Epithelial cell of esophagus (primary cell): Measurements from ENCODE around the gene ITCH.
"Not testable (repeated sequence)": the region's sequence is repeated elsewhere in the genome, so short reads cannot be mapped to it uniquely, and the experiment has no call there.

ENCODE experiments used
- DNase-seq: peaks from one replicate; pipeline ENCODE4 v3.0.0; 2010; ENCODE audit warnings: low read depth
- H3K4me3 ChIP-seq: 2 replicates; pipeline ENCODE4 v1.5.1; 2011; ENCODE audit warnings: mild to moderate bottlenecking, low read length, control low read depth
- CTCF ChIP-seq: IDR thresholded peaks from 2 replicates; pipeline ENCODE4 v1.5.1; 2011; ENCODE audit warnings: low read depth, mild to moderate bottlenecking, low read length, control low read depth, inconsistent platforms; ENCODE audit not compliant: insufficient read depth; ENCODE audit errors: missing control alignments

The ITCH gene

GRCh38 chr20:34515484-34516246 lies 152.6 kb downstream of the ITCH start:
- peak; percentile 92 for DNase-seq
- peak overlapping the region; percentile 91 for H3K4me3 ChIP-seq
- no peak for TF ChIP-seq CTCF

DNA sequence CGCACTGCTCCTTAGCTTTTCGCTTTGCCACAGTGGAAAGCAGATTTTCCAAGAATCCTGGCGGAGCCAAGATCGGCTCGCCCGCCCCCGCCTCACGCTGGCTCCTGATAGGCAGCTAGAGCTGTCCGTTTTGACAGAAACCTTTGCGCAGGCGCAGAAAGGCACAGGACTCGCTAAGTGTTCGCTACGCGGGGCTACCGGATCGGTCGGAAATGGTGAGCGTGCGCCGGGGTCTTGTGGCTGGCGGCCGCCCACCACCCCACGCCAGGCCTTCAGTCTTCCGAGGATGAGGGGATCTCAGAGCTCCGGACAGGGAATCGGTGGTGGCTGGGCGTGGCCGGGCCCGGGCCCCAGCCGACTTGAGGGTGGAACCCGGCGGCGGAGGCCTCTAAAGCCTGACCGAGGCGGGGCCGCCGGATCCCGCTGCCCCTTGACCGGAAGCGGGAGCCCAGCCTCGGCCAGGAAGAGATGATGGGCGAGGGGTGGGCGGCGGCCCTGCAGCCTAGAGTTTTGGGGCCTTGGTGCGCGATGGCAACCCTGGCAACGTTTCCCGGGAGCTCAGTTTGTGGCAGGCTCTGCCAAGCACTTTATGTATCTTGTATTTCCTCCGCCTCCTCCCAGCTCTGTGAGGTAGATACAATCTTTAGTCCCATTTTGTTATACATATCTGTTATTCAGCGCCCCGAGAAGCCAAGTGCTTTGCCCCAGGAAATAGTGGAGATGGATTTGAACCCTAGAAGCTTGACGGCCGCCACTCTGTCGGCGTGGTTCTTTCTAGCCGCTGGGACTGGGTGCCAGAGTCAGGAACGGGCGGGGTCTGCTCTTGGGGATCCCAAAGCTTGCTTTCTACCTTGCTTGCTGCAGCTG lies 153.4 kb downstream of the ITCH start, which contains the start of gene DYNLRB1:
TSS of gene DYNLRB1 (plus strand) at position 176 of the 867 bp plus-strand sequence. CDS start at position 213, 37 bp downstream.
- DNase-seq: peak; percentile 96
- no peak for TF ChIP-seq CTCF
- peak within 1 kb of the TSS; percentile 91 for H3K4me3 ChIP-seq

GRCh38 chr20:34517114-34517505 lies 154.0 kb downstream of the ITCH start:
- TF ChIP-seq CTCF: no peak
- H3K4me3 ChIP-seq: peak overlapping the region; percentile 91
- no peak for DNase-seq

DNA sequence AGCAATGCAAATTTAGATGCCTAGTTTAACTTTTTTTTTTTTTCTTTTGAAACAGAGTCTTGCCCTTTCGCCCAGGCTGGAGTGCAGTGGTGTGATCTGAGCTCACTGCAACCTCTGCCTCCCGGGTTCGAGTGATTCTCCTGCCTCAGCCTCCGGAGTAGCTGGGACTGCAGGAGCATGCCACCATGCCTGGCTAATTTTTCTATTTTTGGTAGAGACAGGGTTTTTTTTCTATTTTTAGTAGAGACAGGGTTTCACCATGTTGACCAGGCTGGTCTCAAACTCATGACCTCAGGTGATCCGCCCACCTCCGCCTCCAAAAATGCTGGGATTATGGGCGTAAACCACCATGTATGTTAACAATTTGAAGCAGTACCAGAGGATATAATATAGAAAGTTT lies 155.8 kb downstream of the ITCH start:
- H3K4me3 ChIP-seq, DNase-seq: not testable (repeated sequence)

- DNase-seq, H3K4me3 ChIP-seq: not testable (repeated sequence)
Measured at GRCh38 chr20:34519841-34520240, 156.8 kb downstream of the ITCH start.

DNA sequence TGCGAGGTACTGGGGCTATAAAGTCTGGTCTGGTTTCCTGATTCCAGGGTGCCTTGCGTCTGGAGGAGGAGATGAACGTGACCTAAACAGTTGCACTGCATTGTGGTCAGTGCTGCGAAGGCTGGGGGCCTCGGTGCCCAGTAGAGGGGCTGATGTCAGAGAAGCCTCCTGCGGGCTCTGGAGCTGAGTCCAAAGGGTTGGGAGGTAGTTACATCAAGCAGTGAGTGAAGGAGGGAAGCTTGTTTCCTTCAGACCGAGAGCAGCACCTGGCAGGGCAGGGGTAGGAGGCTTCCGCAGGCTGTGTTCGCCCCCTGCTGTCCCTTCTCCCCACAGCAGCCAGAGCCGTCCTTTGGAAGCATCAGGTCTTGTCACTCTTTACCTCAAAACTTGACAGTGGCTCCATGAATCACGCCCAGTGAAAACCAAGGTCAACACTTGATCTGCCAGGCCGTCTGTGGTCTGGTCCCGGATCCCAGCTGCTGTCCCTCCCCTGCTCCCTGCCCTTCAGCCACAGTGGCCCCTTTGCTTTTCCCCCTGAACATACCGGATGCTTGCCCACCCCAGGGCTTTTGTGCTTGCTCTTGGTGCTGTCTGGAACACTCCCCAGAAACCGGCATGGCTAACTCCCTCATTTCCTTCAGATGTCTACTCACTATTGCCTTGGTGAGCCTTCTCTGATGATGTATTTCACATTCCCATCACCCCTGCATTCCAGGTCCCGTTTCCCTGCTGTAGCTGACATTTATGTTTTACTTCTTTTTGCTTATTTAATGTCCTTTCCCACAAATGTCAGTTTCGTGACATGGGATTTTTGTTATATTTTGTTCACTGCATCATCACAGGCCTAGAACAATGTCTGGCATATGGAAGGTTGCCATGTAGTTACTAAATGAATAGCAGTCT lies 160.1 kb downstream of the ITCH start:
- DNase-seq: peak; percentile 67
- peak; percentile 65 for TF ChIP-seq CTCF
- no peak overlapping the region for H3K4me3 ChIP-seq

DNA sequence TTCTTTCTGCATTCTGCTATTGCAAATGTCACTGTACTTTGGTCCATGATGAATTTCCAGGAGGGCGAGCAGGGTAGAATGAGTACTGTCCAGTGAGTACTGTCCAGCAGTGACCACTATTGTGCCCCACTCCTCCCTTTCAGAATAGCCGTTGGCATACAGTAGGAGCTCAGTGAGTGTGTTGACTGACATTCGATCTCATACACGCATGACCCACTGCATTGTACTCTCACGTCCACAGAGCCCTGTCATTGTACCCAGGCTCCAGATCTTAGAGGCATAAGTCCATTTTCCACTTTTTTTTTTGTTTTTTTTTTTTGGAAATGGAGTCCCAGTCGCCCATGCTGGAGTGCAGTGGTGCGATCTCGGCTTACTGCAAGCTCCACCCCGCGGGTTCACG lies 161.4 kb downstream of the ITCH start:
- DNase-seq: no peak
- H3K4me3 ChIP-seq: no peak overlapping the region
- TF ChIP-seq CTCF: no peak
